GM18870 (cell line): Measurements from ENCODE around the gene PRR15L.

Experiments
- ATAC-seq: cut with Tn5 transposase; IDR thresholded peaks from one replicate; pipeline ENCODE4 v1.9.1; 2021; ENCODE audit warnings: moderate library complexity; ENCODE audit not compliant: unreplicated experiment

The PRR15L gene

GRCh38 chr17:47907932-47908562 lies 49.6 kb downstream of the PRR15L start:
- no peak for ATAC-seq

DNA sequence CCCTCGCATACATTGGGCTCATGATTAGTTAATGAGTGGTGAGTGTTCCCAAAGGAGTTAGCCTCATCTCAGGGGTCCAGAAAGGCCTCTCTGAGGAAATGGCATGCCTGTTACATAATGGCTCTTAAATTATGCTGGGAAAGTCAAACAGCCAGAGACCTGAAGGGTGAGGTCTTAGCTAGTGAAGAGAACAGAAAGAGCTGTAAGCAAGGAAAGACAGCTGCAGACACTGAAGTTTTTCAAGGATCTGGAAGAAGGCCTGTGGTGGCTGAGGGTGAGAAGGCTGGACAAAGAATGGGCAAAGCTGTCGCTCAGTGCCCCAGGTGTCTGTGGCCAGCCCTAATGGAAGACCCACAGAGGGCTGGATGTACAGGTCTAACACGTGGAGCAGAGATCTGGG lies 51.2 kb downstream of the PRR15L start:
- ATAC-seq = no peak

GRCh38 chr17:47905221-47905733 lies 52.4 kb downstream of the PRR15L start:
- no peak for ATAC-seq

- ATAC-seq = no peak
Measured at GRCh38 chr17:47902039-47902744, 55.5 kb downstream of the PRR15L start.
